ENCODE data around the gene ALOXE3. TPM values are rescaled to one million over a fixed set of nuclear protein-coding genes. Genes with fewer than 3 reads are reported as not detected.

The ALOXE3 gene
- total and polyA plus RNA-seq, 2 of the 8 experiments (the other 6 are each of a cell fraction or from before 2014, with no cell fraction given): 0.26 TPM; not detected in 1

- TF ChIP-seq BRCA1 (IDR thresholded peaks at IDR 0.05; ENCODE audit: low read depth, low read length): no peak
- no peak for TF ChIP-seq CEBPB (IDR thresholded peaks at IDR 0.05; ENCODE audit: low read depth, low read length)
- no peak for TF ChIP-seq YY1 (IDR thresholded peaks at IDR 0.05; ENCODE audit: low read depth, low read length)
- no peak for TF ChIP-seq FOSL1 (IDR thresholded peaks at IDR 0.05; ENCODE audit: insufficient read depth, low read depth, low read length)
- no peak for TF ChIP-seq SIX5 (IDR thresholded peaks at IDR 0.05; ENCODE audit: low read depth, low read length)
- peak; percentile 85 for TF ChIP-seq MAX (IDR thresholded peaks at IDR 0.05)
- TF ChIP-seq ATF2 (IDR thresholded peaks at IDR 0.05; ENCODE audit: low read length): no peak
- TF ChIP-seq SP4 (IDR thresholded peaks at IDR 0.05; ENCODE audit: low read length): no peak
- no peak for TF ChIP-seq MAFK (IDR thresholded peaks at IDR 0.05; ENCODE audit: low read depth, low read length)
- peak; percentile 29 for TF ChIP-seq KDM4A (IDR thresholded peaks at IDR 0.05; ENCODE audit: low read depth, low read length, severe bottlenecking)
- no peak for TF ChIP-seq ASH2L (IDR thresholded peaks at IDR 0.05; ENCODE audit: low read length)
- no peak for TF ChIP-seq SP2 (IDR thresholded peaks at IDR 0.05; ENCODE audit: low read length)
- no peak for TF ChIP-seq KDM5A (IDR thresholded peaks at IDR 0.05; ENCODE audit: low read length)
- TF ChIP-seq HDAC2 (IDR thresholded peaks at IDR 0.05; ENCODE audit: borderline replicate concordance in 1 of 2, low read depth in 2 of 2, low read length in 2 of 2): no peak
- no peak for TF ChIP-seq GTF2F1 (IDR thresholded peaks at IDR 0.05; ENCODE audit: borderline replicate concordance, low read depth, low read length)
- TF ChIP-seq CBX8 (IDR thresholded peaks at IDR 0.05; ENCODE audit: borderline replicate concordance, low read depth, low read length): no peak
- TF ChIP-seq RBBP5 (IDR thresholded peaks at IDR 0.05; ENCODE audit: borderline replicate concordance, low read depth, low read length): peak; percentile 4; the same call in 1 of the 2 replicates
- TF ChIP-seq SUZ12 (IDR thresholded peaks at IDR 0.05; ENCODE audit: low read length): no peak
- no peak for TF ChIP-seq GABPA (IDR thresholded peaks at IDR 0.05; ENCODE audit: borderline replicate concordance, insufficient read depth, low read length)
- no peak for TF ChIP-seq JUN (IDR thresholded peaks at IDR 0.05; ENCODE audit: low read depth, low read length)
- no peak for TF ChIP-seq CTCF (IDR thresholded peaks at IDR 0.05; ENCODE audit: control extremely low read depth in 1 of 3, insufficient read depth in 1 of 3, low read depth in 1 of 3, low read length in 3 of 3)
Observed at GRCh38 chr17:8151120-8151640, 32.9 kb upstream of the ALOXE3 start (continued).

Measured in H1 (cell line).